GM23338 (cell line): ENCODE results near the gene CHST11. TPM values are rescaled to one million over a fixed set of nuclear protein-coding genes. Genes with fewer than 3 reads are reported as not detected.

ENCODE experiments used
- ATAC-seq: fragments of 200-7000 bp; cut with Tn5 transposase; 3 replicates; pipeline ENCODE4 v1.9.1; 2020
- DNase-seq: peaks from one replicate; pipeline ENCODE4 v3.0.0-alpha.2; 2015; ENCODE audit warnings: low spot score
- H2AFZ ChIP-seq: fragments of 200-600 bp; sonication (generic); 2 replicates; pipeline ENCODE4 v1.8.0; 2016; ENCODE audit warnings: antibody characterized with exemption, mild to moderate bottlenecking, moderate library complexity
- H3F3A ChIP-seq: fragments of 200-600 bp; sonication (generic); replicated peaks from 2 replicates; pipeline ENCODE4 v1.8.0; 2017; ENCODE audit warnings: antibody characterized with exemption, mixed run types, low read depth
- H3K27ac ChIP-seq: fragments of 200-600 bp; sonication (generic); 2 replicates; pipeline ENCODE4 v1.6.1; 2016; ENCODE audit warnings: low read depth
- H3K27me3 ChIP-seq: fragments of 200-600 bp; sonication (generic); 2 replicates; pipeline ENCODE4 v1.8.0; 2016; ENCODE audit warnings: mild to moderate bottlenecking, mixed run types, moderate library complexity; ENCODE audit not compliant: insufficient read depth
- H3K36me3 ChIP-seq: fragments of 200-600 bp; sonication (generic); 2 replicates; pipeline ENCODE4 v1.8.0; 2016; ENCODE audit warnings: mild to moderate bottlenecking; ENCODE audit not compliant: insufficient read depth
- H3K4me1 ChIP-seq: fragments of 200-600 bp; sonication (generic); 2 replicates; pipeline ENCODE4 v1.8.0; 2016; ENCODE audit warnings: mild to moderate bottlenecking, moderate library complexity; ENCODE audit not compliant: insufficient read depth
- H3K4me2 ChIP-seq: fragments of 200-600 bp; sonication (generic); 2 replicates; pipeline ENCODE4 v1.7.1; 2017; ENCODE audit warnings: mixed run types
- H3K4me3 ChIP-seq: fragments of 200-600 bp; sonication (generic); 2 replicates; pipeline ENCODE4 v1.6.1; 2016; ENCODE audit warnings: mixed run types
- H3K79me2 ChIP-seq: fragments of 200-600 bp; sonication (generic); replicated peaks from 2 replicates; pipeline ENCODE4 v1.8.0; 2017; ENCODE audit warnings: mild to moderate bottlenecking; ENCODE audit not compliant: insufficient read depth
- H3K9me2 ChIP-seq: fragments of 200-600 bp; sonication (generic); 2 replicates; pipeline ENCODE4 v1.8.0; 2017; ENCODE audit not compliant: insufficient read depth
- H4K20me1 ChIP-seq: fragments of 200-600 bp; sonication (generic); replicated peaks from 2 replicates; pipeline ENCODE4 v1.8.0; 2017; ENCODE audit warnings: mild to moderate bottlenecking; ENCODE audit not compliant: insufficient read depth
- H3K27ac Mint-ChIP-seq: 2 replicates; pipeline ENCODE4 v1.8.0; 2020; ENCODE audit warnings: inconsistent platforms, mild to moderate bottlenecking, moderate library complexity, mixed read lengths
- H3K27me3 Mint-ChIP-seq: 3 replicates; pipeline ENCODE4 v1.8.0; 2022; ENCODE audit warnings: low read depth, mild to moderate bottlenecking, moderate library complexity, mixed read lengths, inconsistent platforms; ENCODE audit not compliant: insufficient read depth, poor library complexity
- H3K36me3 Mint-ChIP-seq: 3 replicates; pipeline ENCODE4 v1.8.0; 2021; ENCODE audit warnings: low read depth, mild to moderate bottlenecking, inconsistent platforms, moderate library complexity, mixed read lengths
- H3K4me1 Mint-ChIP-seq: 3 replicates; pipeline ENCODE4 v1.8.0; 2020; ENCODE audit warnings: mild to moderate bottlenecking, inconsistent platforms, mixed read lengths
- H3K4me3 Mint-ChIP-seq: 3 replicates; pipeline ENCODE4 v1.8.0; 2021; ENCODE audit warnings: moderate library complexity, mild to moderate bottlenecking, inconsistent platforms, mixed read lengths
- H3K9me3 Mint-ChIP-seq: 3 replicates; pipeline ENCODE4 v1.8.0; 2020; ENCODE audit warnings: moderate library complexity, mild to moderate bottlenecking, inconsistent platforms, mixed read lengths
- CREB1 ChIP-seq: fragments of 250-450 bp; sonication (Bioruptor Pico); IDR thresholded peaks from 2 replicates; pipeline ENCODE4 v1.5.0; 2020; ENCODE audit warnings: low read depth, mild to moderate bottlenecking, moderate library complexity
- CTCF ChIP-seq, 2 experiments: fragments of 200-600 bp in 1 of 2; sonication (generic) in 1 of 2; conservative IDR thresholded peaks; 2 replicates each; pipeline versions ENCODE4 v1.5.1 to v1.6.1; 2016 to 2017; ENCODE audit warnings: antibody characterized with exemption in 2 of 2, low read depth in 2 of 2, mild to moderate bottlenecking in 2 of 2, moderate library complexity in 1 of 2
- ETS1 ChIP-seq: IDR thresholded peaks from 2 replicates; pipeline ENCODE4 v1.6.1; 2016; ENCODE audit warnings: antibody characterized with exemption
- EZH2 ChIP-seq: fragments of 200-600 bp; sonication (generic); IDR thresholded peaks from one replicate; pipeline ENCODE4 v1.8.0; 2017; ENCODE audit warnings: antibody characterized with exemption, mild to moderate bottlenecking, low read depth; ENCODE audit not compliant: unreplicated experiment
- EZH2phosphoT487 ChIP-seq: fragments of 200-600 bp; sonication (generic); IDR thresholded peaks from one replicate; pipeline ENCODE4 v1.8.1; 2018; ENCODE audit warnings: antibody characterized with exemption; ENCODE audit not compliant: unreplicated experiment
- JUNB ChIP-seq: IDR thresholded peaks from one replicate; pipeline ENCODE4 v1.6.1; 2016; ENCODE audit warnings: antibody characterized with exemption; ENCODE audit not compliant: unreplicated experiment
- NANOG ChIP-seq: IDR thresholded peaks from 2 replicates; pipeline ENCODE4 v1.6.1; 2016; ENCODE audit warnings: antibody characterized with exemption, borderline replicate concordance
- POLR2AphosphoS5 ChIP-seq: IDR thresholded peaks from 2 replicates; pipeline ENCODE4 v1.6.1; 2016; ENCODE audit warnings: antibody characterized with exemption, low read depth
- REST ChIP-seq: IDR thresholded peaks from one replicate; pipeline ENCODE4 v1.6.1; 2018; ENCODE audit warnings: antibody characterized with exemption; ENCODE audit not compliant: unreplicated experiment
- STAT1 ChIP-seq: IDR thresholded peaks from one replicate; pipeline ENCODE4 v1.6.1; 2016; ENCODE audit warnings: antibody characterized with exemption; ENCODE audit not compliant: unreplicated experiment
- ZNF114 ChIP-seq: fragments of 250-450 bp; sonication (Bioruptor Pico); IDR thresholded peaks from 2 replicates; pipeline ENCODE4 v1.5.0; 2020; ENCODE audit warnings: mild to moderate bottlenecking, moderate library complexity
- ZNF331 ChIP-seq: fragments of 250-450 bp; sonication (Bioruptor Pico); IDR thresholded peaks from 2 replicates; pipeline ENCODE4 v1.5.0; 2020; ENCODE audit warnings: low read depth, mild to moderate bottlenecking, moderate library complexity
- ZNF462 ChIP-seq: fragments of 250-450 bp; sonication (Bioruptor Pico); IDR thresholded peaks from 2 replicates; pipeline ENCODE4 v1.5.0; 2020; ENCODE audit warnings: mild to moderate bottlenecking, moderate library complexity
- polyA plus RNA-seq: library from polyadenylated mRNA; unstranded; fragments of >200 nt; fragmentation: Nextera tagmentation; extraction: Ambion mirVana; gene quantifications from 2 replicates; pipeline ENCODE4 v1.2.1, GENCODE V29; 2016
- total RNA-seq: library from RNA; depleted of rRNA; stranded (reverse); fragments of >200 nt; shearing (Covaris generic); gene quantifications from 2 replicates; pipeline ENCODE4 v1.2.3, GENCODE V29; 2014

CHST11 gene
- total and polyA plus RNA-seq, 2 experiments from 2014 or later, result 7.7 to 25.7 TPM

GRCh38 chr12:104698871-104699270, 242.1 kb downstream of the CHST11 start:
- peaks cover 17% of the 10 kb centered on the region for H3K27me3 Mint-ChIP-seq
- Histone ChIP-seq H3K9me2 (no peaks in the 10 kb centered on the region), H3K27ac (no peak overlapping the region), H3K4me3 (no peak overlapping the region), H4K20me1 (no peaks in the 10 kb centered on the region; the same call in 1 of the 2 replicates), H3K4me1 (peaks cover 15% of the 10 kb centered on the region), H3K79me2 (no peaks in the 10 kb centered on the region), H2AFZ (no peak overlapping the region), H3K27me3 (no peaks in the 10 kb centered on the region), H3K4me2 (no peak overlapping the region), H3K36me3 (no peaks in the 10 kb centered on the region), H3F3A (no peaks in the 10 kb centered on the region)
- ATAC-seq (no peak), DNase-seq (no peak)
- TF ChIP-seq NANOG (no peak), STAT1 (no peak), ZNF462 (CRISPR knock-in tag) (no peak), POLR2AphosphoS5 (no peak), ZNF331 (CRISPR knock-in tag) (no peak), REST (no peak), ZNF114 (no peak), EZH2 (no peak), CREB1 (no peak), JUNB (no peak), EZH2phosphoT487 (no peak), ETS1 (no peak), CTCF (conservative IDR thresholded peaks at IDR 0.05; ENCODE audit: low read depth in 2 of 2) (no peak)
- H3K36me3 Mint-ChIP-seq, result no peaks in the 10 kb centered on the region
- no peak overlapping the region for H3K27ac Mint-ChIP-seq
- no peak overlapping the region for H3K4me3 Mint-ChIP-seq
- no peaks in the 10 kb centered on the region for H3K9me3 Mint-ChIP-seq
- H3K4me1 Mint-ChIP-seq, result peaks cover 30% of the 10 kb centered on the region
